DMS53 treated with DMSO at 0.1 percent for 48 hours (cell line): ENCODE results near the gene TRAPPC4.

Experiments used
- DNase-seq: peaks from one replicate; lab custom pipeline; 2025; ENCODE audit not compliant: unreplicated experiment; lab: John Stamatoyannopoulos, UW

Gene TRAPPC4

GRCh38 chr11:119061256-119061655, 42.7 kb downstream of the TRAPPC4 start:
- DNase-seq = no peak

GRCh38 chr11:119062779-119063178, 44.2 kb downstream of the TRAPPC4 start:
- DNase-seq = no peak

- DNase-seq = peak; percentile 19
These were observed 46.8 kb downstream of the TRAPPC4 start for GRCh38 chr11:119065369-119065768.

GRCh38 chr11:119067371-119068222, 49.0 kb downstream of the TRAPPC4 start, which contains the start of gene VPS11:
Gene VPS11 (plus strand): TSS chr11:119067818. CDS start chr11:119067824, 6 bp downstream.
- peak; percentile 92 for DNase-seq
